ENCODE measurements around the gene SPEN.

Gene SPEN

DNA sequence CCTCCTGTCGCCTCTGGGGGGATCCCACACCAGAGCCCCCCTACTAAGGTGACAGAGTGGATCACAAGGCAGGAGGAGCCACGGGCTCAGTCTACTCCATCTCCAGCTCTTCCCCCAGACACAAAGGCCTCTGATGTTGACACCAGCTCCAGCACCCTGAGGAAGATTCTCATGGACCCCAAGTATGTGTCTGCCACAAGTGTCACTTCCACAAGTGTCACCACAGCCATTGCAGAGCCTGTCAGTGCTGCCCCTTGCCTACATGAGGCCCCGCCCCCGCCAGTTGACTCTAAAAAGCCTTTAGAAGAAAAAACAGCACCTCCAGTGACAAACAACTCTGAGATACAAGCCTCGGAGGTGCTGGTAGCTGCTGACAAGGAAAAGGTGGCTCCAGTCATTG, 86.2 kb downstream of the SPEN start:
- TF ChIP-seq, protein P1, sequence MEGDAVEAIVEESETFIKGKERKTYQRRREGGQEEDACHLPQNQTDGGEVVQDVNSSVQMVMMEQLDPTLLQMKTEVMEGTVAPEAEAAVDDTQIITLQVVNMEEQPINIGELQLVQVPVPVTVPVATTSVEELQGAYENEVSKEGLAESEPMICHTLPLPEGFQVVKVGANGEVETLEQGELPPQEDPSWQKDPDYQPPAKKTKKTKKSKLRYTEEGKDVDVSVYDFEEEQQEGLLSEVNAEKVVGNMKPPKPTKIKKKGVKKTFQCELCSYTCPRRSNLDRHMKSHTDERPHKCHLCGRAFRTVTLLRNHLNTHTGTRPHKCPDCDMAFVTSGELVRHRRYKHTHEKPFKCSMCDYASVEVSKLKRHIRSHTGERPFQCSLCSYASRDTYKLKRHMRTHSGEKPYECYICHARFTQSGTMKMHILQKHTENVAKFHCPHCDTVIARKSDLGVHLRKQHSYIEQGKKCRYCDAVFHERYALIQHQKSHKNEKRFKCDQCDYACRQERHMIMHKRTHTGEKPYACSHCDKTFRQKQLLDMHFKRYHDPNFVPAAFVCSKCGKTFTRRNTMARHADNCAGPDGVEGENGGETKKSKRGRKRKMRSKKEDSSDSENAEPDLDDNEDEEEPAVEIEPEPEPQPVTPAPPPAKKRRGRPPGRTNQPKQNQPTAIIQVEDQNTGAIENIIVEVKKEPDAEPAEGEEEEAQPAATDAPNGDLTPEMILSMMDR (IDR thresholded peaks at IDR 0.05; ENCODE audit: low read length, missing control alignments), result no peak

DNA sequence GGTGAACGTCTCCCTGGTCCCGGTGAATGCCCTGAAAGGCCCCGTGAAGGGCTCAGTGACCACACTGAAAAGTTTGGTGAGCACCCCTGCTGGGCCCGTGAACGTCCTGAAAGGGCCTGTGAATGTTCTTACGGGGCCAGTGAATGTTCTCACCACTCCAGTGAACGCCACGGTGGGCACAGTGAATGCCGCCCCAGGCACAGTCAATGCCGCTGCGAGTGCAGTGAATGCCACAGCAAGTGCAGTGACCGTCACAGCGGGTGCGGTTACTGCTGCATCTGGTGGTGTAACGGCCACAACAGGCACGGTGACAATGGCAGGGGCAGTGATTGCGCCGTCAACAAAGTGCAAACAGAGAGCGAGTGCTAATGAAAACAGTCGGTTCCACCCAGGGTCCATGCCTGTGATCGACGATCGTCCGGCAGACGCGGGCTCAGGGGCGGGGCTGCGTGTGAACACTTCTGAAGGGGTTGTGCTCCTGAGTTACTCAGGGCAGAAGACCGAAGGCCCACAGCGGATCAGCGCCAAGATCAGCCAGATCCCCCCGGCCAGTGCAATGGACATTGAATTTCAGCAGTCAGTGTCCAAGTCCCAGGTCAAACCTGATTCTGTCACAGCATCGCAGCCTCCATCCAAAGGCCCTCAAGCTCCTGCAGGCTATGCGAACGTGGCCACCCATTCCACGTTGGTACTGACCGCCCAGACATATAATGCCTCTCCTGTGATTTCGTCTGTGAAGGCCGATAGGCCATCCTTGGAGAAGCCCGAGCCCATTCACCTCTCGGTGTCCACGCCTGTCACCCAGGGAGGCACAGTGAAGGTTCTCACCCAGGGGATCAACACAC, 86.9 kb downstream of the SPEN start:
- H3K4me3 ChIP-seq (replicated peaks; ENCODE audit: low read depth, low read length), result no peak overlapping the region
- no peak for DNase-seq (ENCODE audit: low read depth)
- TF ChIP-seq, protein P1 (IDR thresholded peaks at IDR 0.05; ENCODE audit: low read length, missing control alignments), result no peak

More for the DNA sequence above, 86.2 kb downstream of the SPEN start:
- DNase-seq (ENCODE audit: low read depth), result no peak
- H3K4me3 ChIP-seq (replicated peaks; ENCODE audit: low read depth, low read length), result no peak overlapping the region

DNA sequence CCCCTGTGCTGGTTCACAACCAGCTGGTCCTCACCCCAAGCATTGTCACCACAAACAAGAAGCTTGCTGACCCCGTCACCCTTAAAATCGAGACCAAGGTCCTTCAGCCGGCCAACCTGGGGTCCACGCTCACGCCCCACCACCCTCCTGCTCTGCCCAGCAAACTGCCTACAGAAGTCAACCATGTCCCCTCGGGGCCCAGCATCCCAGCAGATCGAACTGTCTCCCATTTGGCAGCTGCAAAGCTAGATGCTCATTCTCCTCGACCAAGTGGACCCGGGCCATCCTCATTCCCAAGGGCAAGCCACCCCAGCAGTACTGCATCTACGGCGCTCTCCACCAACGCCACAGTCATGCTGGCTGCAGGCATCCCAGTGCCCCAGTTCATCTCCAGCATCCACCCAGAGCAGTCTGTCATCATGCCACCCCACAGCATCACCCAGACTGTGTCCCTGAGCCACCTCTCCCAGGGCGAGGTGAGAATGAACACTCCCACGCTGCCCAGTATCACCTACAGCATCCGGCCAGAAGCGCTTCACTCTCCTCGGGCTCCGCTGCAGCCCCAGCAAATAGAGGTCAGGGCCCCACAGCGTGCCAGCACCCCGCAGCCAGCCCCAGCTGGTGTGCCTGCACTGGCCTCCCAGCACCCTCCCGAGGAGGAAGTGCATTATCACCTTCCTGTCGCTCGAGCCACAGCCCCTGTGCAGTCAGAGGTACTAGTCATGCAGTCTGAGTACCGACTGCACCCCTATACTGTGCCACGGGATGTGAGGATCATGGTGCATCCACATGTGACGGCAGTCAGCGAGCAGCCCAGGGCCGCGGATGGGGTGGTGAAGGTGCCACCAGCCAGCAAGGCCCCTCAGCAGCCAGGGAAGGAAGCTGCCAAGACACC, 87.8 kb downstream of the SPEN start:
- DNase-seq (ENCODE audit: low read depth), result no peak
- H3K4me3 ChIP-seq (replicated peaks; ENCODE audit: low read depth, low read length), result no peak overlapping the region
- TF ChIP-seq, protein P1 (IDR thresholded peaks at IDR 0.05; ENCODE audit: low read length, missing control alignments), result no peak

DNA sequence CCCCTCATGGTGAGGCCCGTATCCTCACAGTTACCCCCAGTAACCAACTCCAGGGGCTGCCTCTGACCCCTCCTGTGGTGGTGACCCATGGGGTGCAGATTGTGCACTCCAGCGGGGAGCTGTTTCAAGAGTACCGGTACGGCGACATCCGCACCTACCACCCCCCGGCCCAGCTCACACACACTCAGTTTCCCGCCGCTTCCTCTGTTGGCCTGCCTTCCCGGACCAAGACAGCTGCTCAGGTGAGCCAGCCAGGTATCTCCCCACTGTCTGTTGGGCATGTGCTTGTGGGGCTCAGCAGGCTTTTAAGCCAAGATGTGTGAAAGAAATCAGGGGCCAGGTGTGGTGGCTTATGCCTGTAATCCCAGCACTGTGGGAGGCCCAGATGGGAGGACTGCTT, 88.5 kb downstream of the SPEN start:
- TF ChIP-seq, protein P1 (IDR thresholded peaks at IDR 0.05; ENCODE audit: low read length, missing control alignments), result no peak
- DNase-seq (ENCODE audit: low read depth), result no peak
- H3K4me3 ChIP-seq (replicated peaks; ENCODE audit: low read depth, low read length), result no peak overlapping the region

DNA sequence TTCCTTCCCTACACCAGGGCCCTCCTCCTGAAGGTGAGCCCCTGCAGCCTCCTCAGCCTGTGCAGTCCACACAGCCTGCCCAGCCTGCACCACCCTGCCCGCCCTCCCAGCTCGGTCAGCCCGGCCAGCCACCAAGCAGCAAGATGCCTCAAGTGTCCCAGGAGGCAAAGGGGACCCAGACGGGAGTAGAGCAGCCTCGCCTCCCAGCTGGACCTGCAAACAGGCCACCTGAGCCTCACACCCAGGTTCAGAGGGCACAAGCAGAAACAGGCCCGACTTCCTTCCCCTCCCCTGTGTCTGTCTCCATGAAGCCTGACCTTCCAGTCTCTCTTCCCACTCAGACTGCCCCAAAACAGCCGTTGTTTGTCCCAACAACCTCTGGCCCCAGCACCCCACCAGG, 89.6 kb downstream of the SPEN start:
- H3K4me3 ChIP-seq (replicated peaks; ENCODE audit: low read depth, low read length), result no peak overlapping the region
- DNase-seq (ENCODE audit: low read depth), result no peak

DNA sequence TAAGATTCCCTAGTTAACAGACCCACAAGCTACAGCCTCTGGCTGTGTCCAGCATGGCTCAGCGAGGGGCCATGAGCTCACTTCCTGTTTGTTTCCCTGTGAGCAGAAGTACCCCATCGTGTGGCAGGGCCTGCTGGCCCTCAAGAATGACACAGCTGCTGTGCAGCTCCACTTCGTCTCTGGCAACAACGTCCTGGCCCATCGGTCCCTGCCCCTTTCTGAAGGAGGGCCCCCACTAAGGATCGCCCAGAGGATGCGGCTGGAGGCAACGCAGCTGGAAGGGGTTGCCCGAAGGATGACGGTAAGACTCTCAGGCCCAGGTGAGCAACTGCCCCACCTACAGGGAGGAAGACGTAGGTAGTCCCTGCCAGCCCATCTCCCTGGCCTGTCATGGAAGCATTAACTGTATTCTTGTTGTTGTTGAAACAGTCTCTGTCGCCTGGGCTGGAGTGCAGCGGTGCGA, 90.2 kb downstream of the SPEN start:
- TF ChIP-seq, protein P1 (IDR thresholded peaks at IDR 0.05; ENCODE audit: low read length, missing control alignments), result peak; percentile 17
- peak; percentile 53 for DNase-seq (ENCODE audit: low read depth)
- H3K4me3 ChIP-seq (replicated peaks; ENCODE audit: low read depth, low read length), result no peak overlapping the region

More for the DNA sequence above, 89.6 kb downstream of the SPEN start:
- TF ChIP-seq, protein P1 (IDR thresholded peaks at IDR 0.05; ENCODE audit: low read length, missing control alignments), result no peak
